Sigmoid colon (tissue), 3 donors: ENCODE measurements around the gene COL21A1.

Experiments used
- POLR2A ChIP-seq, 2 donors: fragments of 450-650 bp; IDR thresholded peaks; one replicate each; pipeline ENCODE4 v1.6.1; 2016; ENCODE audit warnings: antibody characterized with exemption in 2 of 2, mild to moderate bottlenecking in 2 of 2, moderate library complexity in 2 of 2
- TF ChIP-seq, protein P1 (sequence below), 4 experiments: fragments of 450-650 bp in 3 of 4; fragments of 200-600 bp in 1 of 4; IDR thresholded peaks; one replicate each; pipeline ENCODE4 v1.5.1; 2016 to 2019; ENCODE audit warnings: antibody characterized with exemption in 4 of 4, mild to moderate bottlenecking in 3 of 4, moderate library complexity in 2 of 4

DNA sequence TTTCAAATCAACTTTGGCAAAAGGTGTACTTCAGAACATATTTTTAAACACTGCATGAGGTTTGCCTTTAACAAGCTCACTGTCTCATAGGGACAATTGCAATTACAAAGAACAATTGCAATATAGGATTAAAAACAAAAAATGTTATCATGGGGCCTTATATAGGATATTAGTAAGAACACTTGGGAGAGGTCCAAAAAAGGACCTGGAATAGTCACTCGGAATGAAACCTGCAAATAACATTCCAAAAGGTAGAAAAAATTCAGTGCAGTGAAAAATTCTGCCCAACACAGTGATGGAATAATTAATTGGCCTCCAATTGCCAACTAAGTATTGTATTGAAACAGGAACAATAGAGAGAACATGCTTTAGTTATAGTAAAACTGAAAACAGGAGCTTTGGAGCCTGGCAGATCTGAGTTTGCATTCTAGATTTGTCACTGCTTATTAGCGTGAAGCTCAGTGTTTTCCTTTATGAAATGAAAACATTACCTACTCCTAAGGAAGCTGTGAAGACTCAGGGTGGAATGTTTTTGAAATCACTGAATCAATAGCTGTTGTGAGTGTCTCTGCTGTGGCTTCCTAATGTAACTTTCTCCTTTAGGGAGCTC lies 199.3 kb downstream of the COL21A1 start:
- TF ChIP-seq, protein P1, sequence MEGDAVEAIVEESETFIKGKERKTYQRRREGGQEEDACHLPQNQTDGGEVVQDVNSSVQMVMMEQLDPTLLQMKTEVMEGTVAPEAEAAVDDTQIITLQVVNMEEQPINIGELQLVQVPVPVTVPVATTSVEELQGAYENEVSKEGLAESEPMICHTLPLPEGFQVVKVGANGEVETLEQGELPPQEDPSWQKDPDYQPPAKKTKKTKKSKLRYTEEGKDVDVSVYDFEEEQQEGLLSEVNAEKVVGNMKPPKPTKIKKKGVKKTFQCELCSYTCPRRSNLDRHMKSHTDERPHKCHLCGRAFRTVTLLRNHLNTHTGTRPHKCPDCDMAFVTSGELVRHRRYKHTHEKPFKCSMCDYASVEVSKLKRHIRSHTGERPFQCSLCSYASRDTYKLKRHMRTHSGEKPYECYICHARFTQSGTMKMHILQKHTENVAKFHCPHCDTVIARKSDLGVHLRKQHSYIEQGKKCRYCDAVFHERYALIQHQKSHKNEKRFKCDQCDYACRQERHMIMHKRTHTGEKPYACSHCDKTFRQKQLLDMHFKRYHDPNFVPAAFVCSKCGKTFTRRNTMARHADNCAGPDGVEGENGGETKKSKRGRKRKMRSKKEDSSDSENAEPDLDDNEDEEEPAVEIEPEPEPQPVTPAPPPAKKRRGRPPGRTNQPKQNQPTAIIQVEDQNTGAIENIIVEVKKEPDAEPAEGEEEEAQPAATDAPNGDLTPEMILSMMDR (IDR thresholded peaks at IDR 0.05), result no peak
- TF ChIP-seq POLR2A (IDR thresholded peaks at IDR 0.05), result no peak
